ENCODE measurements around the gene DDX31. TPM values are rescaled to one million over a fixed set of nuclear protein-coding genes. Genes with fewer than 3 reads are reported as not detected.

DDX31 gene
- total RNA-seq, 1 experiment from 2014 or later = 21.9 TPM

Other genes with a start within 250 kb of the DDX31 start
- not detected in 2 replicates for gene BARHL1, start 87.4 kb downstream of the DDX31 start, total RNA-seq (2014; rRNA removed; shearing (Covaris generic))
- 21.2 and 24.5 TPM in 2 replicates for gene GTF3C4, start 481 bp upstream of the DDX31 start, total RNA-seq (2014; rRNA removed; shearing (Covaris generic))
- gene AK8, start 208.3 kb upstream of the DDX31 start, total RNA-seq (2014; rRNA removed; shearing (Covaris generic)) = 0.37 and 3.6 TPM in 2 replicates
- gene SPACA9, start 208.9 kb upstream of the DDX31 start, total RNA-seq (2014; rRNA removed; shearing (Covaris generic)) = 5.5 and 6.0 TPM in 2 replicates